ENCODE results near the gene NOTO.
A peak's percentile ranks its signal among the peaks of the same experiment; 100 is the strongest.

NOTO gene

DNA sequence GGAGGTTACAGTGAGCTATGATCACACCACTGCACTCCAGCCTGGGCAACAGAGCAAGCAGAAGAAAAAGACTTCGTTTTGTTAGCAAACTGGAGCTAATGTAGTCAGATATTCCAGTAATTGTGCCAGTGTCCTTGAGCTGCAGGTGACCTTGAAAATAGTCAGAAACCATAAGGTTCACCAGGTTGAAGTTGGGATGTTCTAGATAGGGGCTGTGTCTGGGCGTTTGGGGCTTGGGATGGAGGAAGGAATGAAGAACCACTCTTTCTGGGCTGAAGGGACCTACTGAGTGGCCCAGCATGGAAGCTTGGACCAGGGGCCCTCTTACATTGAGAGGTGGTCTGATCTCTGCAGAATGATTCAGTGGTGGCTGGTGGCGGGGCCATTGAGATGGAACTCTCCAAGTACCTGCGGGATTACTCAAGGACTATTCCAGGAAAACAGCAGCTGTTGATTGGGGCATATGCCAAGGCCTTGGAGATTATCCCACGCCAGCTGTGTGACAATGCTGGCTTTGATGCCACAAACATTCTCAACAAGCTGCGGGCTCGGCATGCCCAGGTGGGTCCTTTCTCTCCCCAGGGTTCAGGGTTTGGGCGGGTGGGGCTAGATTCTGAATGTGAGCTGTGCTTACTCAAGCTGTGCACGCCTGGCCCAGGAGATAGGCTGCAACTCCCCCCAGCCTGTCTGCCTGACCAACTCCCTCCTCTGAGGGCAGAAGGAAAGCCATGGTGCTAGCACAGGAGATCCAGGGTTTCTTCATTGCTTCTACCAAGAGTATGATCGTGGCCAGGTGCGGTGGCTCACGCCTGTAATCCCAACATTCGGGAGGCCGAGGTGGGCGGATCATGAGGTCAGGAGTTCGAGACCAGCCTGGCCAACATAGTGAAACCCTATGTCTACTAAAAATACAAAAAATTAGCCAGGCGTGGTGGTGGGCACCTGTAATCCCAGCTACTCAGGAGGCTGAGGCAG, 48.8 kb downstream of the NOTO start:
- no peak for DNase-seq (ENCODE audit: low spot score)
- H3K27me3 ChIP-seq (ENCODE audit: insufficient read depth, poor library complexity, severe bottlenecking): no peaks in the 10 kb centered on the region
- no peaks in the 10 kb centered on the region for H3K9me3 ChIP-seq (ENCODE audit: severe bottlenecking)
- peaks cover 10% of the 10 kb centered on the region for H3K4me1 ChIP-seq (ENCODE audit: insufficient read depth, poor library complexity, severe bottlenecking)
- no peak overlapping the region for H3K27ac ChIP-seq (ENCODE audit: poor library complexity, severe bottlenecking)
- no peak overlapping the region for H3K4me3 ChIP-seq (ENCODE audit: severe bottlenecking)
- no peak for TF ChIP-seq CTCF (IDR thresholded peaks at IDR 0.05; ENCODE audit: poor library complexity, severe bottlenecking)
- peaks cover 79% of the 10 kb centered on the region for H3K36me3 ChIP-seq (ENCODE audit: low read depth)
- no peak for ATAC-seq (ENCODE audit: low read depth)

DNA sequence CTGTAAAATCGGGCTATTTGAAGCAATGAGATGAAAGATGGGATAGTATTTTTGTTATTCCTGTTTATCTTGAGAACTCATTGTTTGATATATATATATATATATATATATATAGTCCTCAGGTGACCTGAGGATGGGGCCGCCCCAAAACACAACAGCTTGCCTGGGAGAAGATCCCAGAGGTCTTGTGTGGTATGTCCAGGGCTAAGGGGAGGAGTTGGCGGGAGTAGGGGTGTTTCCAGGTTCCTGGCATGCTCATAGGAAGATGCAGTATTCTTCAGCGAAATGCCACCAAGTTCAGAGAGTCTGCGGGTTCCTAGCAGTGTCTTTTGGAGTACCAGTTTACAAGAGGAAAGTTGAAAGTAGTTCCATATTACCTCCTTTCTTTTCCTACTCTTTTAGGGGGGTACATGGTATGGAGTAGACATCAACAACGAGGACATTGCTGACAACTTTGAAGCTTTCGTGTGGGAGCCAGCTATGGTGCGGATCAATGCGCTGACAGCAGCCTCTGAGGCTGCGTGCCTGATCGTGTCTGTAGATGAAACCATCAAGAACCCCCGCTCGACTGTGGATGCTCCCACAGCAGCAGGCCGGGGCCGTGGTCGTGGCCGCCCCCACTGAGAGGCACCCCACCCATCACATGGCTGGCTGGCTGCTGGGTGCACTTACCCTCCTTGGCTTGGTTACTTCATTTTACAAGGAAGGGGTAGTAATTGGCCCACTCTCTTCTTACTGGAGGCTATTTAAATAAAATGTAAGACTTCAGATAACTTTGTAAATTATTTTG, 50.1 kb downstream of the NOTO start:
- Histone ChIP-seq H3K27me3 (ENCODE audit: insufficient read depth, poor library complexity, severe bottlenecking) (no peaks in the 10 kb centered on the region), H3K36me3 (ENCODE audit: low read depth) (peaks cover 66% of the 10 kb centered on the region), H3K9me3 (ENCODE audit: severe bottlenecking) (no peaks in the 10 kb centered on the region), H3K27ac (ENCODE audit: poor library complexity, severe bottlenecking) (no peak overlapping the region), H3K4me3 (ENCODE audit: severe bottlenecking) (no peak overlapping the region), H3K4me1 (ENCODE audit: insufficient read depth, poor library complexity, severe bottlenecking) (peaks cover 10% of the 10 kb centered on the region)
- ATAC-seq (ENCODE audit: low read depth) (no peak), DNase-seq (ENCODE audit: low spot score) (no peak)
- TF ChIP-seq CTCF (IDR thresholded peaks at IDR 0.05; ENCODE audit: poor library complexity, severe bottlenecking): no peak

DNA sequence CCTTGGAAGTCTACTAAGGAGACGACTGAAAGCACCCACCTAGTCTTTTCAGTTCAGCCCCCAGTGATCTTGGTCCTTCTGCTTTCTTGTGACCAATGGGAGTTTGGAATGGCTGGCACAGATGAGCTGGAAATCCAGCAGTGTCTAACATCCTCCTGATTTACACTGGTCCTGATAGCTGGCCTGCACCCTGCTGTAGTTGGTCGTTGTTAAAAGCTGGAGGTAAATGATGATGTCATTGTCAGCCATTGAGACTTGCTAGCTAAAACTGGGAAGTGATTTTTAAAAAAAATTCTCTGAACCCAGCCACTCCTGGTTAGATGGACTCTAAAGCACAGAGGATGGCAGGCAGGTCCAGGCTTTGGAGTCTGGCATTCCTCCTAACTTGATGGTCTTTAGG, 51.0 kb downstream of the NOTO start:
- no peaks in the 10 kb centered on the region for H3K9me3 ChIP-seq (ENCODE audit: severe bottlenecking)
- ATAC-seq (ENCODE audit: low read depth): no peak
- no peaks in the 10 kb centered on the region for H3K27me3 ChIP-seq (ENCODE audit: insufficient read depth, poor library complexity, severe bottlenecking)
- TF ChIP-seq CTCF (IDR thresholded peaks at IDR 0.05; ENCODE audit: poor library complexity, severe bottlenecking): no peak
- no peak overlapping the region for H3K27ac ChIP-seq (ENCODE audit: poor library complexity, severe bottlenecking)
- peaks cover 10% of the 10 kb centered on the region for H3K4me1 ChIP-seq (ENCODE audit: insufficient read depth, poor library complexity, severe bottlenecking)
- no peak overlapping the region for H3K4me3 ChIP-seq (ENCODE audit: severe bottlenecking)
- no peak for DNase-seq (ENCODE audit: low spot score)
- H3K36me3 ChIP-seq (ENCODE audit: low read depth): peaks cover 56% of the 10 kb centered on the region

DNA sequence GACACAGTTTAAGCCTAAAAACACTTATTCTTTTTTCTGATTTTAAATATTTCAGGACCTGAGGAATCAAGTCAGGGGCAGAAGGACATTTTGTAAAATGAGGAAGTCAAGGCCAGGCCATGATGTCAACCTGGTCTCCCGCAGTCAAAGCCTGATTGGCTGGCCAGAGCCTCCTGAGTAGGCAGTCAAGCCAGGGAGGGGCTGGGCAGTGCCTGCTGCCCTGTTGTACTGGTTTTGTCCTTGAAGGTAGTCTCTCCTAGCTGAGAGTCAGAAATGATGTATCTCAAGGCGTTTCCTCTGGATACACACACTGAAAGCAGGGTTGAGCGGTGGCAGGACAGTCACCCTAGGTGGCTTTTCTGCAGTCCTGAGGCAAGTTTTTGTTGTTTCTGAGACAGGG, 51.5 kb downstream of the NOTO start:
- DNase-seq (ENCODE audit: low spot score) (no peak), ATAC-seq (ENCODE audit: low read depth) (no peak)
- H3K9me3 ChIP-seq (ENCODE audit: severe bottlenecking): no peaks in the 10 kb centered on the region
- peak overlapping the region; percentile 33 for H3K27ac ChIP-seq (ENCODE audit: poor library complexity, severe bottlenecking)
- H3K4me3 ChIP-seq (ENCODE audit: severe bottlenecking): no peak overlapping the region
- H3K27me3 ChIP-seq (ENCODE audit: insufficient read depth, poor library complexity, severe bottlenecking): no peaks in the 10 kb centered on the region
- H3K36me3 ChIP-seq (ENCODE audit: low read depth): peaks cover 51% of the 10 kb centered on the region
- H3K4me1 ChIP-seq (ENCODE audit: insufficient read depth, poor library complexity, severe bottlenecking): peaks cover 10% of the 10 kb centered on the region
- no peak for TF ChIP-seq CTCF (IDR thresholded peaks at IDR 0.05; ENCODE audit: poor library complexity, severe bottlenecking)
